Neural progenitor cell (in vitro differentiated cells): Measurements from ENCODE around the gene RBKS.

Experiments used
- EZH2phosphoT487 ChIP-seq: fragments of 200-600 bp; sonication (generic); IDR thresholded peaks from 2 replicates; pipeline ENCODE4 v1.6.1; 2017; ENCODE audit warnings: antibody characterized with exemption
- TF ChIP-seq, protein P1 (sequence below): fragments of 200-600 bp; sonication (generic); IDR thresholded peaks from 2 replicates; pipeline ENCODE4 v1.5.1; 2017; ENCODE audit warnings: antibody characterized with exemption, mild to moderate bottlenecking

DNA sequence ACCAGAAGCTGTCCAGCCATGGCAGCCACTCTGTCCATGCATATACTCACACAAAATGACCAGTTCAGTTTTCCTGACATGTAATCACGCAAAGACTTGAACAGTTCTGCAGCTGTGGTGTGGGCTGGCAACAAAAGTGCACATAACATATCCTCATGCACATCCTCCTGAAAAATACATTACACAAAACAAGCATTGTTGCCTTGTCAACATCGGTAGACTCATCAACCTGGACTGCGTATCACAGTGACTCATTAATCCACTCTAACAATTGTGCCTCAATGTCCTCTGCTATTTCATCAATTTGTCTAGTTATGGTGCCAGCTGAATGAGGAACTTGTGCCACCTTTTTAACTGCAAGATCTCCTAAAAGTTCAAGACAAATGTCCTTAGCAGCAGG is 19.5 kb downstream of the RBKS start:
- TF ChIP-seq, protein P1, sequence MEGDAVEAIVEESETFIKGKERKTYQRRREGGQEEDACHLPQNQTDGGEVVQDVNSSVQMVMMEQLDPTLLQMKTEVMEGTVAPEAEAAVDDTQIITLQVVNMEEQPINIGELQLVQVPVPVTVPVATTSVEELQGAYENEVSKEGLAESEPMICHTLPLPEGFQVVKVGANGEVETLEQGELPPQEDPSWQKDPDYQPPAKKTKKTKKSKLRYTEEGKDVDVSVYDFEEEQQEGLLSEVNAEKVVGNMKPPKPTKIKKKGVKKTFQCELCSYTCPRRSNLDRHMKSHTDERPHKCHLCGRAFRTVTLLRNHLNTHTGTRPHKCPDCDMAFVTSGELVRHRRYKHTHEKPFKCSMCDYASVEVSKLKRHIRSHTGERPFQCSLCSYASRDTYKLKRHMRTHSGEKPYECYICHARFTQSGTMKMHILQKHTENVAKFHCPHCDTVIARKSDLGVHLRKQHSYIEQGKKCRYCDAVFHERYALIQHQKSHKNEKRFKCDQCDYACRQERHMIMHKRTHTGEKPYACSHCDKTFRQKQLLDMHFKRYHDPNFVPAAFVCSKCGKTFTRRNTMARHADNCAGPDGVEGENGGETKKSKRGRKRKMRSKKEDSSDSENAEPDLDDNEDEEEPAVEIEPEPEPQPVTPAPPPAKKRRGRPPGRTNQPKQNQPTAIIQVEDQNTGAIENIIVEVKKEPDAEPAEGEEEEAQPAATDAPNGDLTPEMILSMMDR: no peak
- no peak for TF ChIP-seq EZH2phosphoT487
